ENCODE data around the gene ZCCHC3. TPM values are rescaled to one million over a fixed set of nuclear protein-coding genes. Genes with fewer than 3 reads are reported as not detected.
A peak's percentile ranks its signal among the peaks of the same experiment; 100 is the strongest.

Gene ZCCHC3
- total RNA-seq, 1 experiment from 2014 or later, result 43.6 TPM

DNA sequence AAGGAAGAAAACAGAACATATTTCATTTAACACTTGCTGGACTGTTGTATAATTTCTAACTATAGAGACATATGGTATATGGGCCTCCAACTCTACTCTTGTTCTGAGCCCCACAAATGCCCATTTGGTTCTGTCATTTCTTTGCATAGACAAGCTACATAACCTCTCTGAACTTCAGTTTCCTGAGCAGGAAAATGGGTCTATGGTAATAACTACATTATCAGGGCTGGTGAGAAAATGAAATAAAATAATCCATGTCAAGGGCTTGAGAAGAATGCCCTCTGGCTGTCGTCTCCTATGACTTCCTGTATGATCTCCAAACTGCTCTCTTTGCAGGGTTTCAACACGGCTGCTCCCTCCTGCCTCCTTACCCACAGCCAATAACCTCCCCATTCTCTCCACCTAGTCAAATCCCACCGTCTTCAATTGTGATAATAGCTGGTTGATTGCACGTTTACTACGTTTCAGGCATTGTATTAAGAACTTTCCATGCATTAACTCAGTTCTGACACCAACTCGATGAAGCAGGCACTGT lies 12.0 kb downstream of the ZCCHC3 start:
- H3K27ac Mint-ChIP-seq, result peak overlapping the region; percentile 100
- no peaks in the 10 kb centered on the region for H3K9me3 Mint-ChIP-seq
- 0 out of 2 replicates have a peak, but pooled peaks have one; percentile 16 for TF ChIP-seq GABPB1 (CRISPR knock-in tag; IDR thresholded peaks at IDR 0.05)
- no peak for TF ChIP-seq ZBTB21 (CRISPR knock-in tag; IDR thresholded peaks at IDR 0.05; ENCODE audit: borderline replicate concordance)
- TF ChIP-seq GTF2I (CRISPR knock-in tag; conservative IDR thresholded peaks at IDR 0.05), result no peak
- POLR2A ChIA-PET, result interaction anchor here (0.6 to 2.6 kb wide), 4 partner anchors 10 to 71 kb away, joined by 4 to 47 read pairs (median 17); partner anchors contain the start of genes NRSN2, SOX12 and TRIB3
- H3K4me3 Mint-ChIP-seq, result peak overlapping the region; percentile 72
- CTCF ChIA-PET, result interaction anchor here (1.0 to 5.3 kb wide), 5 partner anchors 10 to 46 kb away, joined by 3 to 39 read pairs (median 18); partner anchors contain the start of genes SOX12 and ZCCHC3
- no peaks in the 10 kb centered on the region for H3K36me3 Mint-ChIP-seq
- peaks cover 5% of the 10 kb centered on the region for H3K27me3 Mint-ChIP-seq (ENCODE audit: low read depth)
- DNase-seq (ENCODE audit: low spot score) (no peak), ATAC-seq (peak; percentile 1; the same call in 1 of the 2 replicates)
- H3K4me1 Mint-ChIP-seq, result peaks cover 36% of the 10 kb centered on the region

DNA sequence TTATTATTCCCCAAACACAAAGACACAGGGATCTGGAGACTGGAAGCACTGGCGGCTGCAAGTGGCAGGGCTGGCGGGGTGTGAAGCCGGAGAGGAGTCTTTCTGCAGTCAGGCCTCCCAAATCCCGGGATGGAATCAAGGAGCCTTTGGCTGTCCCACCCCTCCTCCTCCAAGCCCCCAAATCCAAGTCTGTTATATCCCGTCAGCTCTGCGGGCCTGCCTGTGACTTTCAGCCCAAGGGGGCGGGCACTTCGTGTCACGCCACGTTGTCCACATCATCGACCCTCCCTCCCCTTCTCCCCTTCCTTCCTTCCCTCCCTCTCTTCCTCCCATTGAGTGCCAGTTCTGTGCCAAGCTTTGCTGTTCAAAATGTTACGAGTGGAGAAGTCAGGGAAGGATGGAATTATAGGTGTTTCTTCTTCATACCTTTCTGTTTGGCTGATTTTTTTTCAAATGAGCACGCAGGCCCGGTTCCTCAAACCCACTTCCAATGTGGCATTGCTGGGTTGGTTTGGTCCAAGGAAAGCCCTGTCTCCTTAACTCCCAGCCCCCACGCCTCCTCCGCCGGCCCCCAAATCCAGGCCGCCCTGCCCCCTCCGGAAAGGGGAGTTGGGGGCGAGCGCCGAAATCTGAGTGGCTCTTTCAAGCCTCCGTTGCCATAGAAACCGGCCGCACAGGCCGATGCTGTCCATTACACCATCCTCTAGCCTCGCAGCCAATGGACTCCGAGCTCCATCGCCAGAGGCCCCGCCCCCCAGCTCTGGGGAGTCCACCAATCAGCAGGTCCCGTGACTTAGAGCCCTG lies 12.7 kb downstream of the ZCCHC3 start:
- DNase-seq (ENCODE audit: low spot score) (peak; percentile 99), ATAC-seq (peak; percentile 98)
- Mint-ChIP-seq H3K4me3 (peak overlapping the region; percentile 72), H3K4me1 (peaks cover 36% of the 10 kb centered on the region), H3K9me3 (no peaks in the 10 kb centered on the region), H3K36me3 (no peaks in the 10 kb centered on the region), H3K27me3 (ENCODE audit: low read depth) (peaks cover 5% of the 10 kb centered on the region), H3K27ac (peak overlapping the region; percentile 100)
- ChIA-PET POLR2A (interaction anchor here (0.6 to 2.6 kb wide), 8 partner anchors 10 to 70 kb away, joined by 3 to 47 read pairs (median 4); partner anchors contain the start of genes NRSN2, SOX12 and TRIB3), CTCF (interaction anchor here (0.5 to 5.3 kb wide), 8 partner anchors 11 to 47 kb away, joined by 3 to 39 read pairs (median 12); partner anchors contain the start of genes SOX12 and ZCCHC3)
- TF ChIP-seq, protein P1, sequence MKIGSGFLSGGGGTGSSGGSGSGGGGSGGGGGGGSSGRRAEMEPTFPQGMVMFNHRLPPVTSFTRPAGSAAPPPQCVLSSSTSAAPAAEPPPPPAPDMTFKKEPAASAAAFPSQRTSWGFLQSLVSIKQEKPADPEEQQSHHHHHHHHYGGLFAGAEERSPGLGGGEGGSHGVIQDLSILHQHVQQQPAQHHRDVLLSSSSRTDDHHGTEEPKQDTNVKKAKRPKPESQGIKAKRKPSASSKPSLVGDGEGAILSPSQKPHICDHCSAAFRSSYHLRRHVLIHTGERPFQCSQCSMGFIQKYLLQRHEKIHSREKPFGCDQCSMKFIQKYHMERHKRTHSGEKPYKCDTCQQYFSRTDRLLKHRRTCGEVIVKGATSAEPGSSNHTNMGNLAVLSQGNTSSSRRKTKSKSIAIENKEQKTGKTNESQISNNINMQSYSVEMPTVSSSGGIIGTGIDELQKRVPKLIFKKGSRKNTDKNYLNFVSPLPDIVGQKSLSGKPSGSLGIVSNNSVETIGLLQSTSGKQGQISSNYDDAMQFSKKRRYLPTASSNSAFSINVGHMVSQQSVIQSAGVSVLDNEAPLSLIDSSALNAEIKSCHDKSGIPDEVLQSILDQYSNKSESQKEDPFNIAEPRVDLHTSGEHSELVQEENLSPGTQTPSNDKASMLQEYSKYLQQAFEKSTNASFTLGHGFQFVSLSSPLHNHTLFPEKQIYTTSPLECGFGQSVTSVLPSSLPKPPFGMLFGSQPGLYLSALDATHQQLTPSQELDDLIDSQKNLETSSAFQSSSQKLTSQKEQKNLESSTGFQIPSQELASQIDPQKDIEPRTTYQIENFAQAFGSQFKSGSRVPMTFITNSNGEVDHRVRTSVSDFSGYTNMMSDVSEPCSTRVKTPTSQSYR (CRISPR knock-in tag; IDR thresholded peaks at IDR 0.05), result peak; percentile 86; the same call in 1 of the 2 replicates
- TF ChIP-seq ERG (CRISPR knock-in tag; IDR thresholded peaks at IDR 0.05) (no peak), ELF4 (CRISPR knock-in tag; IDR thresholded peaks at IDR 0.05; ENCODE audit: low read depth) (no peak), MAX (CRISPR knock-in tag; IDR thresholded peaks at IDR 0.05) (0 out of 2 replicates have a peak, but pooled peaks have one; percentile 32), ZNF423 (CRISPR knock-in tag; IDR thresholded peaks at IDR 0.05) (no peak), NR1H2 (CRISPR knock-in tag; IDR thresholded peaks at IDR 0.05) (no peak), CREB1 (CRISPR knock-in tag; IDR thresholded peaks at IDR 0.05) (no peak), NFYB (CRISPR knock-in tag; conservative IDR thresholded peaks at IDR 0.05; ENCODE audit: low read depth) (peak; percentile 68), ETV6 (CRISPR knock-in tag; IDR thresholded peaks at IDR 0.05) (no peak; the same call in 1 of the 2 replicates), PRRX2 (CRISPR knock-in tag; IDR thresholded peaks at IDR 0.05) (no peak), TP53 (CRISPR knock-in tag; IDR thresholded peaks at IDR 0.05) (peak; percentile 60; the same call in 1 of the 2 replicates), ZNF121 (CRISPR knock-in tag; IDR thresholded peaks at IDR 0.05) (no peak), USF1 (CRISPR knock-in tag; IDR thresholded peaks at IDR 0.05) (no peak; the same call in 1 of the 2 replicates), GTF2I (CRISPR knock-in tag; conservative IDR thresholded peaks at IDR 0.05) (no peak), TEAD1 (CRISPR knock-in tag; IDR thresholded peaks at IDR 0.05) (peak; percentile 45; the same call in 1 of the 2 replicates), NR2C2 (CRISPR knock-in tag; IDR thresholded peaks at IDR 0.05) (no peak), EMX1 (CRISPR knock-in tag; IDR thresholded peaks at IDR 0.05) (no peak), ZNF671 (CRISPR knock-in tag; IDR thresholded peaks at IDR 0.05) (no peak), ZNF138 (CRISPR knock-in tag; conservative IDR thresholded peaks at IDR 0.05) (no peak), GABPB1 (CRISPR knock-in tag; IDR thresholded peaks at IDR 0.05) (peak; percentile 38; the same call in 1 of the 2 replicates)
- TF ChIP-seq, protein P2, sequence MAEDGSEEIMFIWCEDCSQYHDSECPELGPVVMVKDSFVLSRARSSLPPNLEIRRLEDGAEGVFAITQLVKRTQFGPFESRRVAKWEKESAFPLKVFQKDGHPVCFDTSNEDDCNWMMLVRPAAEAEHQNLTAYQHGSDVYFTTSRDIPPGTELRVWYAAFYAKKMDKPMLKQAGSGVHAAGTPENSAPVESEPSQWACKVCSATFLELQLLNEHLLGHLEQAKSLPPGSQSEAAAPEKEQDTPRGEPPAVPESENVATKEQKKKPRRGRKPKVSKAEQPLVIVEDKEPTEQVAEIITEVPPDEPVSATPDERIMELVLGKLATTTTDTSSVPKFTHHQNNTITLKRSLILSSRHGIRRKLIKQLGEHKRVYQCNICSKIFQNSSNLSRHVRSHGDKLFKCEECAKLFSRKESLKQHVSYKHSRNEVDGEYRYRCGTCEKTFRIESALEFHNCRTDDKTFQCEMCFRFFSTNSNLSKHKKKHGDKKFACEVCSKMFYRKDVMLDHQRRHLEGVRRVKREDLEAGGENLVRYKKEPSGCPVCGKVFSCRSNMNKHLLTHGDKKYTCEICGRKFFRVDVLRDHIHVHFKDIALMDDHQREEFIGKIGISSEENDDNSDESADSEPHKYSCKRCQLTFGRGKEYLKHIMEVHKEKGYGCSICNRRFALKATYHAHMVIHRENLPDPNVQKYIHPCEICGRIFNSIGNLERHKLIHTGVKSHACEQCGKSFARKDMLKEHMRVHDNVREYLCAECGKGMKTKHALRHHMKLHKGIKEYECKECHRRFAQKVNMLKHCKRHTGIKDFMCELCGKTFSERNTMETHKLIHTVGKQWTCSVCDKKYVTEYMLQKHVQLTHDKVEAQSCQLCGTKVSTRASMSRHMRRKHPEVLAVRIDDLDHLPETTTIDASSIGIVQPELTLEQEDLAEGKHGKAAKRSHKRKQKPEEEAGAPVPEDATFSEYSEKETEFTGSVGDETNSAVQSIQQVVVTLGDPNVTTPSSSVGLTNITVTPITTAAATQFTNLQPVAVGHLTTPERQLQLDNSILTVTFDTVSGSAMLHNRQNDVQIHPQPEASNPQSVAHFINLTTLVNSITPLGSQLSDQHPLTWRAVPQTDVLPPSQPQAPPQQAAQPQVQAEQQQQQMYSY (CRISPR knock-in tag; IDR thresholded peaks at IDR 0.05), result peak; percentile 95
- TF ChIP-seq, protein P3, sequence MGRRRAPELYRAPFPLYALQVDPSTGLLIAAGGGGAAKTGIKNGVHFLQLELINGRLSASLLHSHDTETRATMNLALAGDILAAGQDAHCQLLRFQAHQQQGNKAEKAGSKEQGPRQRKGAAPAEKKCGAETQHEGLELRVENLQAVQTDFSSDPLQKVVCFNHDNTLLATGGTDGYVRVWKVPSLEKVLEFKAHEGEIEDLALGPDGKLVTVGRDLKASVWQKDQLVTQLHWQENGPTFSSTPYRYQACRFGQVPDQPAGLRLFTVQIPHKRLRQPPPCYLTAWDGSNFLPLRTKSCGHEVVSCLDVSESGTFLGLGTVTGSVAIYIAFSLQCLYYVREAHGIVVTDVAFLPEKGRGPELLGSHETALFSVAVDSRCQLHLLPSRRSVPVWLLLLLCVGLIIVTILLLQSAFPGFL (CRISPR knock-in tag; IDR thresholded peaks at IDR 0.05; ENCODE audit: borderline replicate concordance), result no peak

All from WTC11 (cell line).